T-helper 17 cell (primary cell): ENCODE data around the gene ASMT. TPM values are rescaled to one million over a fixed set of nuclear protein-coding genes. Genes with fewer than 3 reads are reported as not detected.
"Not testable (repeated sequence)": the region's sequence is repeated elsewhere in the genome, so short reads cannot be mapped to it uniquely, and the experiment has no call there.

ENCODE experiments used
- ATAC-seq: fragments of 150-1000 bp; cut with Tn5 transposase; 2 replicates; pipeline ENCODE4 v1.10.0; 2021; ENCODE audit warnings: mild to moderate bottlenecking, moderate library complexity
- DNase-seq, 3 donors: peaks; one replicate each; pipeline versions ENCODE4 v3.0.0 to v3.0.0-alpha.2; 2020 to 2021
- H3K9me3 ChIP-seq: one replicate; pipeline ENCODE4 v1.7.0; 2013; ENCODE audit warnings: low read length, mild to moderate bottlenecking; ENCODE audit not compliant: control insufficient read depth, poor library complexity, severe bottlenecking
- H3K27ac Mint-ChIP-seq: one replicate; pipeline ENCODE4 v1.8.0; 2022; ENCODE audit warnings: mild to moderate bottlenecking, moderate library complexity, mixed read lengths
- H3K27me3 Mint-ChIP-seq: one replicate; pipeline ENCODE4 v1.8.0; 2022; ENCODE audit warnings: mixed read lengths
- H3K36me3 Mint-ChIP-seq: one replicate; pipeline ENCODE4 v1.8.0; 2022; ENCODE audit warnings: low read depth, mixed read lengths
- H3K4me1 Mint-ChIP-seq: one replicate; pipeline ENCODE4 v1.8.0; 2022; ENCODE audit warnings: mild to moderate bottlenecking, mixed read lengths
- H3K4me3 Mint-ChIP-seq: one replicate; pipeline ENCODE4 v1.8.0; 2022; ENCODE audit warnings: mild to moderate bottlenecking, moderate library complexity, mixed read lengths
- total RNA-seq, 4 donors: library from RNA in 2 of 4; stranded (reverse) in 2 of 4; gene quantifications; one replicate each; pipeline ENCODE4 v1.2.3 and lab custom pipeline; 2022 to 2026

Gene ASMT
- total RNA-seq, 2 donors from 2014 or later = 0.52 to 0.57 TPM

GRCh38 chrX:1676866-1677265 lies 62.0 kb downstream of the ASMT start:
- peak overlapping the region; percentile 45 for H3K27ac Mint-ChIP-seq
- no peaks in the 10 kb centered on the region for H3K9me3 ChIP-seq
- no peaks in the 10 kb centered on the region for H3K36me3 Mint-ChIP-seq
- DNase-seq (no peak), ATAC-seq (no peak)
- H3K27me3 Mint-ChIP-seq = no peaks in the 10 kb centered on the region
- peaks cover 8% of the 10 kb centered on the region for H3K4me1 Mint-ChIP-seq
- H3K4me3 Mint-ChIP-seq = no peak overlapping the region

- ATAC-seq (peak; percentile 74), DNase-seq (no peak)
- H3K9me3 ChIP-seq = no peaks in the 10 kb centered on the region
- Mint-ChIP-seq H3K36me3 (no peaks in the 10 kb centered on the region), H3K27ac (no peak overlapping the region), H3K4me3 (no peak overlapping the region), H3K27me3 (no peaks in the 10 kb centered on the region), H3K4me1 (peaks cover 10% of the 10 kb centered on the region)
Measured at GRCh38 chrX:1679238-1679637, 64.4 kb downstream of the ASMT start.

- DNase-seq (no peak), ATAC-seq (no peak)
- no peaks in the 10 kb centered on the region for H3K9me3 ChIP-seq
- H3K27me3 Mint-ChIP-seq = no peaks in the 10 kb centered on the region
- H3K4me1 Mint-ChIP-seq = peaks cover 10% of the 10 kb centered on the region
- H3K4me3 Mint-ChIP-seq = peak overlapping the region; percentile 25
- H3K36me3 Mint-ChIP-seq = no peaks in the 10 kb centered on the region
- peak overlapping the region; percentile 27 for H3K27ac Mint-ChIP-seq
Measured at GRCh38 chrX:1681439-1681838, 66.6 kb downstream of the ASMT start.

DNA sequence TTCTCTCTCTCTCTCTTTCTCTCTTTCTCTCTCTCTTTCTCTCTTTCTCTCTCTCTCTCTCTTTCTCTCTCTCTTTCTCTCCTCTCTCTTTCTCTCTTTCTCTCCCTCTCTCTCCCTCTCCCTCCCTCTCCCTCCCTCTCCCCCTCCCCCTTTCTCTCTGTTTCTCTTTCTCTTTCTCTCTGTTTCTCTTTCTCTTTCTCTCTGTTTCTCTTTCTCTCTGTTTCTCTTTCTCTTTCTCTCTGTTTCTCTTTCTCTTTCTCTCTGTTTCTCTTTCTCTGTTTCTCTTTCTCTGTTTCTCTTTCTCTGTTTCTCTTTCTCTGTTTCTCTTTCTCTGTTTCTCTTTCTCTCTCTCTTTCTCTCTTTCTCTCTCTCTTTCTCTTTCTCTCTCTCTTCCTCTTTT lies 67.0 kb downstream of the ASMT start:
- H3K4me1 Mint-ChIP-seq, DNase-seq, H3K27me3 Mint-ChIP-seq, ATAC-seq, H3K36me3 Mint-ChIP-seq, H3K9me3 ChIP-seq: not testable (repeated sequence)
- peak overlapping the region; percentile 25 for H3K4me3 Mint-ChIP-seq
- H3K27ac Mint-ChIP-seq = peak overlapping the region; percentile 27

DNA sequence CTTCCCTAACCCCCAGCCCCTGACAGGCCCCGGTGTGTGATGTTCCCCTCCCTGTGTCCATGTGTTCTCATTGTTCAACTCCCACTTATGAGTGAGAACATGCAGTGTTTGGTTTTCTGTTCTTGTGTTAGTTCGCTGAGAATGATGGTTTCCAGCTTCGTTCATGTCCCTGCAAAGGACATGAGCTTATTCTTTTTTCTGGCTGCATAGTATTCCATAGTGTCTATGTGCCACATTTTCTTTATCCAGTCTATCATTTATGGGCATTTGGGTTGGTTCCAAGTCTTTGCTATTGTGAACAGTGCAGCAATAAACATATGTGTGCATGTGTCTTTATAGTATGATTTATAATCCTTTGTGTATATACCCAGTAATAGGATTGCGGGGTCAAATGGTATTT lies 67.6 kb downstream of the ASMT start:
- not testable (repeated sequence) for H3K9me3 ChIP-seq, ATAC-seq, H3K4me1 Mint-ChIP-seq, DNase-seq, H3K36me3 Mint-ChIP-seq, H3K27me3 Mint-ChIP-seq
- Mint-ChIP-seq H3K27ac (peak overlapping the region; percentile 27), H3K4me3 (peak overlapping the region; percentile 25)

- H3K27ac Mint-ChIP-seq, DNase-seq, H3K4me3 Mint-ChIP-seq, H3K9me3 ChIP-seq, H3K4me1 Mint-ChIP-seq, ATAC-seq, H3K36me3 Mint-ChIP-seq, H3K27me3 Mint-ChIP-seq: not testable (repeated sequence)
Measured at GRCh38 chrX:1684883-1685282, 70.0 kb downstream of the ASMT start.

DNA sequence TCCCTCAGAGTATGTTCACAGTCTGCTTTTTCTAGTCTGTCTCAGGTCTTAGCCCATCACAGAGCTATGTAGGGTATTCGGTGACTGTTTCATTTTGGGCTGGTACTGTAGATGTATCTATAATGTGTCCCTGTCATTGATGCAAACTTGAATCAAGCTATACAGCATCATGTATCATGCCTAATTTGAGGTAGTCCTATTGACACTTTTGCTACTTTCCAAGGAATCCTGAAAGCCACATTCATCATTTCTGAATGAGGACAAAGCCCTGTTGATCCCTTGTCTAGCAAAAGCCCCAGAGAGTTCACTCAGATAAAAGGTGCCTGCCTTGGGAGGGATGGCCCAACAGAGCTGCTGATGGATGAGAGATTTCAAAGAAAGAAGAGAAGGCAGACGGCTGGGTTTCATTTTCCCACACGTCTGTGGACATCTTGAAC lies 70.6 kb downstream of the ASMT start:
- H3K4me1 Mint-ChIP-seq, DNase-seq, H3K36me3 Mint-ChIP-seq, H3K27me3 Mint-ChIP-seq, H3K9me3 ChIP-seq, H3K4me3 Mint-ChIP-seq, ATAC-seq, H3K27ac Mint-ChIP-seq: not testable (repeated sequence)

DNA sequence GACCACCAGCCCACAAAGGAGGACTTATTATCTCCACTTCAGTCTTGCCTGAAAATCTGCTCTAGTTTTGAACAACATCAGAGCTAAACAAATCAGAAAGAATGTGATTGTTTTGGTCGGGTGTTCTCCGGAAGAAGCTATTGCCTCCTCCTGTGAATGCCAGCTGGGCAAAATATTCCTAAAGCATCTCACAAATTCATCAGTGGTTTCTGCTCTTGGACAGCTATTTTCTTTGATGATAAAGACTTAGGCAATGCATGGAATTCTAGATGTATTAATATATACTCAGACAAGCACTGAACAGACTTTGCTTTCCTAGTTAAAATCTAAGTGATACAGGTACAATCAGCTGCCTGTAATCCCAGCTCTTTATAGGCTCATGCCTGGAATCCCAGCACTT lies 71.8 kb downstream of the ASMT start:
- H3K27me3 Mint-ChIP-seq = no peaks in the 10 kb centered on the region
- H3K4me1 Mint-ChIP-seq = peaks cover 3% of the 10 kb centered on the region
- no peak for ATAC-seq

More for the DNA sequence above, 71.8 kb downstream of the ASMT start:
- DNase-seq = no peak
- no peak overlapping the region for H3K27ac Mint-ChIP-seq
- H3K9me3 ChIP-seq = no peaks in the 10 kb centered on the region
- H3K4me3 Mint-ChIP-seq = no peak overlapping the region
- H3K36me3 Mint-ChIP-seq = no peaks in the 10 kb centered on the region

Other genes starting within 250 kb of the ASMT start
- gene SLC25A6, start 222.9 kb upstream of the ASMT start, total RNA-seq = 100 to 1,000 TPM; 314 to 329 TPM
- 10 to 100 TPM; 33.8 to 34.6 TPM for gene ASMTL, start 162.2 kb upstream of the ASMT start, total RNA-seq
- 100 to 1,000 TPM; 131 to 141 TPM for gene P2RY8, start 77.9 kb upstream of the ASMT start, total RNA-seq
- gene AKAP17A, start 23.5 kb upstream of the ASMT start, total RNA-seq = 100 to 1,000 TPM in 1 of 2 donors, 10 to 100 TPM in 1; 98.7 to 102 TPM